ENCODE measurements around the gene GOLGA2. TPM values are rescaled to one million over a fixed set of nuclear protein-coding genes. Genes with fewer than 3 reads are reported as not detected.

The GOLGA2 gene
- total RNA-seq, 1 experiment from 2014 or later: 37.9 TPM

DNA sequence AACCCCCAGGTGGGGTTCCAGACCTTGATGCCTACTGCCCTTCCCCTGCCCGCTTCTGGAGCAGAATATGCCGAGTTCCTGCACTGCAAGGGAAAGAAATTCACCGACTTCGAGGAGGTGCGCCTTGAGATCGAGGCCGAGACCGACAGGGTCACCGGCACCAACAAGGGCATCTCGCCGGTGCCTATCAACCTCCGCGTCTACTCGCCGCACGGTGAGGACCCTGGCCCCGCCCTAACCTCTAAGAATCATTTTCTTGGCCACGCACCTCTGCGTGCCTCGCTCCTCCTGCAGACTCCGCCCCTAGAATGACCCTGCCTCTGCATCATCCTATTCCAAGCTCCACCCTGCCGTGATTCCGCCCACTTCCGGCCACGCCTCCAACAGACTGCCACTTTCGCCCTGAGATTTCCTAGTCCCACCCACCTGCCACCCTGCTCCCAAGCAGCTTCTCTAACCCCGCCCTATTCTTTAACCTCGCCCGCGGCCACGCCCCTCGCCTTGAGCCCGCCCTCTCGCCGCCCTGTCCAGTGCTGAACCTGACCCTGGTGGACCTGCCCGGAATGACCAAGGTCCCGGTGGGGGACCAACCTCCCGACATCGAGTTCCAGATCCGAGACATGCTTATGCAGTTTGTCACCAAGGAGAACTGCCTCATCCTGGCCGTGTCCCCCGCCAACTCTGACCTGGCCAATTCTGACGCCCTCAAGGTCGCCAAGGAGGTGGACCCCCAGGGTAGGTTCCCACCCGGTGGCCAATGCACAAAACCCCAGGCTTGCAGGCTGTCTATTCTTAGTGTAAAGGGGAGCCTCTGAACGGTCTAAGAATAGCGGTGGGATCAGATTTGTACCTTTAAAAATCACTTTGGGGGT is 57.1 kb downstream of the GOLGA2 start:
- DNase-seq (ENCODE audit: low spot score): peak; percentile 86
- in situ Hi-C loops (cut with HindIII; ENCODE audit: low sequenced_read_pairs): no loop called here

GRCh38 chr9:128218172-128218517 is 57.7 kb downstream of the GOLGA2 start:
- in situ Hi-C loops (cut with HindIII; ENCODE audit: low sequenced_read_pairs): no loop called here
- no peak for DNase-seq (ENCODE audit: low spot score)

DNA sequence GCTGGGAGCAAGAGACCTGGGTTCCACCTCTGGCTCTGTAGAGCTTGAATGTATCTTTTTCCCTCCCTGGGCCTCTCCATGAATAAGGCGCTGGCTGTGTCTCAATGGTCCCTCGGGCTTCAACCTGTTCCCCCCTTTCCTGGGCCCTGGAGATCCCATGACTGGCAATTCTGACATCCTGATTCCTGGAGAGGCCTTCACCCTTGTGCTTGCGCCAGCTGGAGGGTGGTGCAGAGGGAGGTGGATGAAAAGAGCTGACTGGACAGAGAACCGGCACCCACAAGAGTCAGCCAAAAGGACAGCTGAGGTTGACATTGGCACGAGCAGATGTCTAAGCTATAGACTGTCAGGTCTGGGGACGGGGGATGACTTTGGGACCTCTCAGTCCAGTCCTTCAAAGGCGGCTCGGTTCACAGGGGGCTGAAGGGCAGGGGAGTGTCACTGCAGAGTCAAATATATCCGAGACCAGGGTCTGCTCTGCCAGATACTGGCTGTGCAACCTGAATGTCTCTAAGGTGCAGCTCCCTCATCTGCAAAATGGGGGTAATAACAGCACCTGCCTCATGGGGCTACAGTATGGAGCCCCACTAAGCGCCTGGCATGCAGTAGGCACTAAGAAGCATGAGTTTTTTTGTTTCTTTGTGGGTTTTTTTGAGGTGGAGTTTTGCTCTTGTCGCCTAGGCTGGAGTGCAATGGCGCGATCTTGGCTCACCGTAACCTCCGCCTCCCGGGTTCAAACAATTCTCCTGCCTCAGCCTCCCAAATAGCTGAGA is 58.8 kb downstream of the GOLGA2 start:
- in situ Hi-C loops (cut with HindIII; ENCODE audit: low sequenced_read_pairs): no loop called here
- peak; percentile 13 for DNase-seq (ENCODE audit: low spot score)

DNA sequence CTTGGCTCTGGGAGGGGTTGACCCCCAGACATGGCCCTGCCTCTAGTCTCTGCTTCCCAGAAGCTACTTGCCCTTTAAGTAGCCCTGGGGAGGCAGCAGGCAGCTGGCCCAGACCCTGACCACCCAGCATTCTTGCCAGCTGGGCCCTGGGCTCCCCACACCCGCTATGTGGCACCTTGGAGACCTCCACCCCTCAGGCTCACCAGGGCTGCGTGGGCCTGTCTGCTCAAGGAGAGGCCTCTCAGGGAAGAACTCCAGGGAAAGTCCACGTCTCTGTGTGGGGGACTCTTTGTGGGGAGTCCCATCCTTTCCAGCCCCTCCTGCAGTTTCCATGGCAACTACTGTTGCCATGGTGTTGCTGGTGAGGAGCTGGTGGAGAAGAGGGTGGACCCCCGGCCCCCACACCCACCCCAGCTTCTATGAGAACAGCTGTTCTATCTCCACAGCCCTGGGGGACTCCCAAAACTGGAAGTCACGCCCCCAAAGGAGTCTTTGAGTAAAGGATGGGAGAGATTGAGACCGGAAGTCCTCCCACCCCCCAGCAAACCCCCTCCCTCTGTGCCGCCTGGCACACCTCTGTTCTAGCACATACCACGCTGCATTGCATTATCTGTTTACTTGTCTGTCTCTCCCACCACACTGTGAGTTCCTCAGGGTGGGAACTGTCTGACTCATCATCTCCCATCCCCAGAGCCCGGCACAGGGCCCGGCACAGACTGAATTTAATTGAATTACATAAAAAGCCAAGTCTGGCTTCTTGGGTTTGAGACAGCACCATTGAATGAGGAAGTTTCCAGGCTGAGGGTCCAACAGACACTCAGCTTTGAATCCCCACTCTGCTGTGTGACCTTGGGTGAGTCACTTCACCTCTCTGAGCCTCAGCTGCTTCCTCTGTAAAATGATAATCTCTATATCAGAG is 60.1 kb downstream of the GOLGA2 start:
- DNase-seq (ENCODE audit: low spot score): peak; percentile 20
- in situ Hi-C loops (cut with HindIII; ENCODE audit: low sequenced_read_pairs): no loop called here

DNA sequence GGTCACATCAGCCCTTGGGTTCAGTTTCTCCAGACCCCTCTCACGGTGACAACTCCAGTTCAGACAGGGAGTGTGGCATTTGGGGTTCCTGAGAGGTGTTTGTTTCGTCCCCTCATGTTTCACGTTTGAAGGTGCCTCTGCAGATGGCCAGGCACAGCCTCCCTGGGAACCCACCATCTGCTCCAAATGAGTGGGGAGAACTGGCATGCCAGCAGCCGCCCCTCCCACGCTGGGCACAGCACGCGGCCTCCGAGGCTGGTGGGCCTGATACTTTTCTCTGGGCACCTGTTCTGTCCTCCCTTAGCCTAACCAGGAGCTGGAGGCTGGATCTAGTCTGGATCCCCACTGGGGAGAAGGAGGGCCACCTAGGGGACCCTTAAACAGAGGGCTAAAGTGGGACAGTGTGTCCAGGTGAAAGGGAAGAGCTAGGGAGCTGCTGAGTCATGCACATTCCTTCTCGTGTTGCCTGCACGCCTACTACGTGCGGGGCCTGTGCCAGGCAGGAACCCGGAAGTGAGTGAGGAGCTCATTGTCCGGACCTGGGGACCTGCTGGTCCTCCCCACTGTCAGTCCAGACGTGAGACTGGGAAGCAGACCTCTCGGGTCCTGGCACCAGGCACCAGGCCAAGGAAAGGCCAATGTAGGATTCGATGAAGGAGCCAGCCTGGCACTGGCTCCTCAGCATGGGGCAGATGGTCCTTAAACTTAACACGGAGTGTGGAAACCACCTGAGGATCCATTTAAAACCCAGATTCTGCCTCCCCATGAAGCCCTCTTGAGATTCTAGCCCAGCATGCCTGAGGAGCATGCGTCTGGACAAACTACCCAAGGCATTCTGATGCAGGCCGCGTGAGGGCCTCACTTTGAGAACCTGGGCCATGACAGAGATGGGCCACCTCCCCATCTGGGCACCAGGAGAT is 61.0 kb downstream of the GOLGA2 start:
- peak; percentile 85 for DNase-seq (ENCODE audit: low spot score)
- in situ Hi-C loops (cut with HindIII; ENCODE audit: low sequenced_read_pairs): no loop called here

DNA sequence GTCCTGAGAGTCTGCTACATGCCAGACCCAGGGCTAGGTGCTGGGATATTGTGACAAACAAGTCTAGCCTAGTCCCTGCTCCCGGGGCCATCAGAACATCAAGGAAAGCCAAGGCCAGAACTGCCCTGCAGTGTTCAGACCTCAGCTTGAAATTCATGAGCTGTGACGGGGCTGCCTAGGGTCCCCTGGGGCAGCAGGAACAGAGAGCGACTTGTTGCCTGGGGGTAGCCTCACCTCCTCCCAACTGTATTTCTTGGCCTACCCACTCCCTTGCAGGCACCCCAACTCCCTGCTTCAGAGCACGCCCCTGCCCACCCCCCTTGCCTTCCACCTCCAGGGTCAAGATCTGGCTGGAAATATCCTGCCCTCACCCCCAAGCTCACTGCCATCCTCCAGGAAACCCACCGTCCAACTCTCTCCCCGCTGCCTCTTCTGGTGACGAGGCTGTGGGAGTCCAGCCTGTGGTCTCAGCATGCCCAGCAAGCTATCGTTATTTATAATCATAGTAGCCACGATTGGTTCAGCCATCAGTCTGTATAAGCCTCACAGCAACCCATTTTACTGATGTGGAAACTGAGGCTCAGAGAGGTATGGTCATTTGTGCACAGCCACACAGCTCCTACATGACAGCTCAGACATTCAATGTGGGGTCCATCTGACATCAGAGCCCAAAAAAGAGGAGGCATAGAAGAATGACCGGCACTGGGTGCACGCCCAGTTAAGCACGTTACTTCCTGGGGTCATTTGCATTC is 61.9 kb downstream of the GOLGA2 start:
- in situ Hi-C loops (cut with HindIII; ENCODE audit: low sequenced_read_pairs): no loop called here
- peak; percentile 44 for DNase-seq (ENCODE audit: low spot score)

DNA sequence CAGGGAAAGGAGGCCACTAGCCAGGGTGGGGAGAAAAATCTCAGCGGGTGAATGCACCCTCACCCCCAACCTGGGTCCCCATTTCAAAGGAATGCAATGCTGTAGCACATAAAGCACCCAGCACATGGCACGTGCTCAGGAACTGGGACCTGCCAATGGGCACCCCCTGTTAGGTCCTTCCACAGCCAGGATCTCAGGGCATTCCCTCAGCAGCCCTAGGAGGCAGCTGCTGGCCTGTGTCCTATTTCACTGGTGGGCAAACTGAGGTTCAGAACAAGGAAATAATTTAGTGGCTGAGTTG is 63.9 kb downstream of the GOLGA2 start:
- no peak for DNase-seq (ENCODE audit: low spot score)
- in situ Hi-C loops (cut with HindIII; ENCODE audit: low sequenced_read_pairs): no loop called here

DNA sequence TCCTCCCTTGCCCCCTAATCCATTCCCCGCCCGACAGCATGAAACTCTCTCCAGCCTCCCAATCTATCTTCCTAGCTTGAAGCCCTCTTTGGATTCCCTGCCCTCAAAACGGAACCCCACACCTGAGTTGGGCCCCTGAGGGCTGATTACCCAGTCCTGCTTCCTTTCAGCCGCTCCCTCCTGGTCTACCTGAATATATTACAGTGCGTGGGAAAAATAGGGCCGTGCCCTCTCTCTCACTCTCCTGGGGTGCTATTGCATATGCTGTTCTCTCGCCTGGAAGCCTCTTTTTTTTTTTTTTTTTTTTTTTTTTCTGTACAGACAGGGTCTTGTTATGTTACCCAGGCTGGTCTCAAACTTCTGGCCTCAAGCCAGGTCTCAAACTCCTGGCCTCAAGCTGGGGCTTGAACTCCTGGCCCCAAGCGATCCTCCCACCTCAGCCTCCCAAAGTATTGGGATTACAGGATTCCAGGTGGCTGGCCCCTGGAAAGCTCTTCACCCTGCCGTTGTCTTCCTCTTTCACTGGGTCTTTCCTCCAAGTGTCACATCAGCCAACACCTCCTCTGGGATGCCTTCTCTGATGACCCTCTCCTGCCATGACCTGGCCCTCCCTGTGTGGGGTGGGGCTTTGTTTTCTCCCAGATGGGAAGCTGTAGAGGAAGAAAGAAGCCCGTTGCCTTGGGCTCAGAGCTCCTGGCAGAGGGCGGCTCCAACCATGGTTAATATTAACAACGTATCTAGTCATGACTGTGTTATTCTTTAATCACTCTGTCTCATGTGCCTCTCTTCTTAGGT is 64.4 kb downstream of the GOLGA2 start:
- DNase-seq (ENCODE audit: low spot score): peak; percentile 19
- in situ Hi-C loops (cut with HindIII; ENCODE audit: low sequenced_read_pairs): no loop called here

- in situ Hi-C loops (cut with HindIII; ENCODE audit: low sequenced_read_pairs): no loop called here
- peak; percentile 49 for DNase-seq (ENCODE audit: low spot score)
These were observed 66.7 kb downstream of the GOLGA2 start for GRCh38 chr9:128208946-128209669.

- DNase-seq (ENCODE audit: low spot score): peak; percentile 13
- in situ Hi-C loops (cut with HindIII; ENCODE audit: low sequenced_read_pairs): no loop called here
These were observed 67.4 kb downstream of the GOLGA2 start for GRCh38 chr9:128208386-128208785.

DNA sequence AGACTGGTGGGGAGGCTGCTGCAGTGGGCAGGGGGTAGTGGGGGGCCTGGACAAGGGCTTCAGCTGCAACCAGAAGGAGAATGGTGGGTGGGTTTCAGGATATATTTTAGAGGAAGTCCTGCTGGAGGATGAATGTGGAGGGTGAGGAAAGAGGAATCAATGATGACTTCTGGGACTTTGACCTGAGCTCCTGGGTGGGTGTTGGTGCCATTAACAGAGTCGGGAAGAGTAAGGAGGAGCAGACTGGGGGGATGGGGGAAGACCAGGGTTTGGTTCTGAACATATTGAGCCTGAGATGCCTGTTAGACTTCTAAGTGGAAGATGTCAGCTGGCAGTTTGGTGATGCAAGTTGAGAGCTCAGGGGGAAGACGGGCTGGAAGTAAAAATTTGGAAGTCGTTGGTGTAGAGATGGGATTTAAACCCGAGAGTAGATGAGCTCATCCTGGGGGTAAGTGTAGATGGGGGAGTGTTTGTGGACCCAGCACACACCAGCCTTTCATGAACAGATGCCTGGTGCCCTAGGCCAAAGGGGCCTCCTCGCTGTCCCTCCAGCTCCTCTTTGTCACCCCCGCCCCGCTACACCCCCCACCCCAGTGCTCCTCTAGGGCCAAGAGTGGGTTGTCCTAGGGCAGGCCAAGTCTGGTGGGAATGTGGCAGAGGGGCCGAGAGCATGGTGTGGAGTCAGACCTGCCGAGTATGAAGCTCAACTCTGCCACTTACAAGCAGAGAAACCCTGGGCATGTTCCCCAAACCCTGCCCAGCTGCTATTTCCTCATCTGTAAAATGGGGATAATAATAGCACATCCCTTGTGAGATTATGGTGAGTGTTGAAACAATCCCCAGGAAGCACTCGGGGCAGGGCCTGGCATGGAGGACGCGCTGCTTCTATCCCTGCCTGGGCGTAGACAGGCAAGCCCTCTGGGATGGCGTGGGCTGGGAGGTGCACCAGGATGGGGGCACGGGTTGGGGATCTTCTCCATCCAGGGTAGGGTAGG is 68.6 kb downstream of the GOLGA2 start:
- in situ Hi-C loops (cut with HindIII; ENCODE audit: low sequenced_read_pairs): no loop called here
- DNase-seq (ENCODE audit: low spot score): peak; percentile 35

DNA sequence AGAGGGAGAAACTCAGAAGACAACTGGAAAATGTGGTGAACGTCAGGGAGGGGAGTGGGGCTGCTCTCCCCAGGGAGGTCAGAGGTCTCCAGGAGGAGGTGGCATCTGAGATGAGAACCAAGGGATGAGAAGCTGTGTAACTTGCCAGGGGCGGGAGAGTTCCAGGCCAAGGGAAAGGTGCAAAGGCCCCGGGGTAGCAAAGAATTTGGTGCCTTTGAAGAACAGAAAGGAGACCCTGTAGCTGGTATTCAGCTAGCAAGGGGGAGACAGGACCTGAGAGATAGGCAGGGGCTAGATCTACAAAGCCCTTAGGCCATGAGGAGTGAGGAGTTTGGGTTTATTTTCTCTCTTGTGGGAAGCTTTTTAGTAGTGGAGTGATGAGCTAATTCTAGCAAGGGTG is 69.3 kb downstream of the GOLGA2 start:
- DNase-seq (ENCODE audit: low spot score): peak; percentile 17

More for the DNA sequence above, 69.3 kb downstream of the GOLGA2 start:
- in situ Hi-C loops (cut with HindIII; ENCODE audit: low sequenced_read_pairs): no loop called here

Measured in G401 (cell line).